T-helper 2 cell treated with Interferon-gamma antibody and Interleukin-4, amounts not matched to agents 5 μg/mL and 100 μg/mL, for 36 hours (primary cell): ENCODE data around the gene EHHADH.
"Not testable (repeated sequence)": the region's sequence is repeated elsewhere in the genome, so short reads cannot be mapped to it uniquely, and the experiment has no call there.

Experiments used
- DNase-seq: peaks from one replicate; pipeline ENCODE4 v3.0.0; 2021; ENCODE audit warnings: low spot score
- H3K27ac Mint-ChIP-seq: one replicate; pipeline ENCODE4 v1.8.0; 2021; ENCODE audit warnings: mild to moderate bottlenecking, mixed read lengths
- H3K27me3 Mint-ChIP-seq: one replicate; pipeline ENCODE4 v1.8.0; 2021; ENCODE audit warnings: low read depth, mixed read lengths
- H3K36me3 Mint-ChIP-seq: one replicate; pipeline ENCODE4 v1.8.0; 2021; ENCODE audit warnings: low read depth, mixed read lengths
- H3K4me1 Mint-ChIP-seq: one replicate; pipeline ENCODE4 v1.8.0; 2021; ENCODE audit warnings: low read depth, mixed read lengths
- H3K4me3 Mint-ChIP-seq: one replicate; pipeline ENCODE4 v1.8.0; 2022; ENCODE audit warnings: mild to moderate bottlenecking, moderate library complexity, mixed read lengths
- H3K9me3 Mint-ChIP-seq: one replicate; pipeline ENCODE4 v1.8.0; 2021; ENCODE audit warnings: mixed read lengths

EHHADH gene

GRCh38 chr3:185268194-185268962 lies 14.5 kb upstream of the EHHADH start:
- no peak overlapping the region for H3K27ac Mint-ChIP-seq
- no peak for DNase-seq
- no peaks in the 10 kb centered on the region for H3K4me1 Mint-ChIP-seq
- no peak overlapping the region for H3K4me3 Mint-ChIP-seq
- peaks cover 12% of the 10 kb centered on the region for H3K27me3 Mint-ChIP-seq
- H3K36me3 Mint-ChIP-seq, result no peaks in the 10 kb centered on the region
- H3K9me3 Mint-ChIP-seq, result no peaks in the 10 kb centered on the region

GRCh38 chr3:185267193-185267592 lies 13.3 kb upstream of the EHHADH start:
- no peaks in the 10 kb centered on the region for H3K9me3 Mint-ChIP-seq
- no peaks in the 10 kb centered on the region for H3K36me3 Mint-ChIP-seq
- H3K4me3 Mint-ChIP-seq, result no peak overlapping the region
- H3K27me3 Mint-ChIP-seq, result peaks cover 7% of the 10 kb centered on the region
- DNase-seq, result no peak
- no peak overlapping the region for H3K27ac Mint-ChIP-seq
- no peaks in the 10 kb centered on the region for H3K4me1 Mint-ChIP-seq

GRCh38 chr3:185264849-185265553 lies 11.2 kb upstream of the EHHADH start:
- Mint-ChIP-seq H3K27me3 (peaks cover 3% of the 10 kb centered on the region), H3K9me3 (no peaks in the 10 kb centered on the region), H3K4me3 (no peak overlapping the region), H3K4me1 (no peaks in the 10 kb centered on the region), H3K27ac (no peak overlapping the region), H3K36me3 (no peaks in the 10 kb centered on the region)
- DNase-seq, result no peak

GRCh38 chr3:185263423-185263822 lies 9.6 kb upstream of the EHHADH start:
- no peak for DNase-seq
- Mint-ChIP-seq H3K4me3 (no peak overlapping the region), H3K27me3 (peaks cover 2% of the 10 kb centered on the region), H3K4me1 (no peaks in the 10 kb centered on the region), H3K36me3 (no peaks in the 10 kb centered on the region), H3K27ac (no peak overlapping the region), H3K9me3 (peaks cover 2% of the 10 kb centered on the region)

- DNase-seq, result no peak
- Mint-ChIP-seq H3K36me3 (no peaks in the 10 kb centered on the region), H3K27me3 (no peaks in the 10 kb centered on the region), H3K4me3 (no peak overlapping the region), H3K9me3 (peaks cover 18% of the 10 kb centered on the region), H3K4me1 (peaks cover 3% of the 10 kb centered on the region), H3K27ac (no peak overlapping the region)
Measured at GRCh38 chr3:185257334-185257733, 3.5 kb upstream of the EHHADH start.

- no peaks in the 10 kb centered on the region for H3K27me3 Mint-ChIP-seq
- H3K4me1 Mint-ChIP-seq, result peaks cover 3% of the 10 kb centered on the region
- no peak overlapping the region for H3K4me3 Mint-ChIP-seq
- no peak for DNase-seq
- H3K9me3 Mint-ChIP-seq, result peaks cover 18% of the 10 kb centered on the region
- no peak overlapping the region for H3K27ac Mint-ChIP-seq
- no peaks in the 10 kb centered on the region for H3K36me3 Mint-ChIP-seq
Measured at GRCh38 chr3:185254799-185255198, 950 bp upstream of the EHHADH start.

GRCh38 chr3:185253133-185253532 lies 716 bp downstream of the EHHADH start:
- not testable (repeated sequence) for H3K27me3 Mint-ChIP-seq, H3K27ac Mint-ChIP-seq, H3K36me3 Mint-ChIP-seq, DNase-seq, H3K4me1 Mint-ChIP-seq
- Mint-ChIP-seq H3K4me3 (peak overlapping the region; percentile 21), H3K9me3 (peaks cover 14% of the 10 kb centered on the region)

- peak overlapping the region; percentile 16 for H3K4me3 Mint-ChIP-seq
Measured at GRCh38 chr3:185251272-185251671, 2.6 kb downstream of the EHHADH start.

GRCh38 chr3:185250653-185251052 lies 3.2 kb downstream of the EHHADH start:
- Mint-ChIP-seq H3K4me3 (no peak overlapping the region), H3K9me3 (peaks cover 5% of the 10 kb centered on the region), H3K27ac (no peak overlapping the region), H3K27me3 (no peaks in the 10 kb centered on the region), H3K4me1 (peaks cover 3% of the 10 kb centered on the region), H3K36me3 (no peaks in the 10 kb centered on the region)
- no peak for DNase-seq

More at GRCh38 chr3:185251272-185251671, 2.6 kb downstream of the EHHADH start:
- H3K27me3 Mint-ChIP-seq, result no peaks in the 10 kb centered on the region
- H3K36me3 Mint-ChIP-seq, result no peaks in the 10 kb centered on the region
- H3K9me3 Mint-ChIP-seq, result peaks cover 5% of the 10 kb centered on the region
- peaks cover 3% of the 10 kb centered on the region for H3K4me1 Mint-ChIP-seq
- H3K27ac Mint-ChIP-seq, result no peak overlapping the region
- no peak for DNase-seq

GRCh38 chr3:185250247-185250646 lies 3.6 kb downstream of the EHHADH start:
- H3K4me1 Mint-ChIP-seq, result peaks cover 3% of the 10 kb centered on the region
- no peak overlapping the region for H3K27ac Mint-ChIP-seq
- H3K4me3 Mint-ChIP-seq, result no peak overlapping the region
- no peaks in the 10 kb centered on the region for H3K36me3 Mint-ChIP-seq
- DNase-seq, result no peak
- peaks cover 5% of the 10 kb centered on the region for H3K9me3 Mint-ChIP-seq
- H3K27me3 Mint-ChIP-seq, result no peaks in the 10 kb centered on the region

- DNase-seq, result no peak
- H3K27ac Mint-ChIP-seq, result no peak overlapping the region
- H3K36me3 Mint-ChIP-seq, result peaks cover 1% of the 10 kb centered on the region
- no peaks in the 10 kb centered on the region for H3K4me1 Mint-ChIP-seq
- no peaks in the 10 kb centered on the region for H3K27me3 Mint-ChIP-seq
- H3K4me3 Mint-ChIP-seq, result no peak overlapping the region
- peaks cover 21% of the 10 kb centered on the region for H3K9me3 Mint-ChIP-seq
Measured at GRCh38 chr3:185242642-185243041, 11.2 kb downstream of the EHHADH start.

- no peaks in the 10 kb centered on the region for H3K4me1 Mint-ChIP-seq
- peaks cover 23% of the 10 kb centered on the region for H3K9me3 Mint-ChIP-seq
- no peaks in the 10 kb centered on the region for H3K27me3 Mint-ChIP-seq
- H3K36me3 Mint-ChIP-seq, result peaks cover 3% of the 10 kb centered on the region
- H3K27ac Mint-ChIP-seq, result no peak overlapping the region
- H3K4me3 Mint-ChIP-seq, result no peak overlapping the region
- DNase-seq, result no peak
Measured at GRCh38 chr3:185236969-185237368, 16.9 kb downstream of the EHHADH start.

GRCh38 chr3:185233328-185233727 lies 20.5 kb downstream of the EHHADH start:
- Mint-ChIP-seq H3K27me3 (no peaks in the 10 kb centered on the region), H3K4me1 (no peaks in the 10 kb centered on the region), H3K36me3 (peaks cover 3% of the 10 kb centered on the region), H3K27ac (no peak overlapping the region), H3K4me3 (no peak overlapping the region), H3K9me3 (peaks cover 14% of the 10 kb centered on the region)
- no peak for DNase-seq

GRCh38 chr3:185226526-185226925 lies 27.3 kb downstream of the EHHADH start:
- H3K27me3 Mint-ChIP-seq, H3K4me3 Mint-ChIP-seq, H3K9me3 Mint-ChIP-seq, H3K4me1 Mint-ChIP-seq, DNase-seq, H3K27ac Mint-ChIP-seq, H3K36me3 Mint-ChIP-seq: not testable (repeated sequence)
